GM12878 (cell line): ENCODE measurements around the gene DLX3. TPM values are rescaled to one million over a fixed set of nuclear protein-coding genes. Genes with fewer than 3 reads are reported as not detected.

ENCODE experiments used
- ATAC-seq: fragments of 200-7000 bp; cut with Tn5 transposase; 3 replicates; pipeline ENCODE4 v1.9.1; 2020; ENCODE audit warnings: mild to moderate bottlenecking, moderate library complexity
- BruUV-seq: library from RNA; stranded (reverse); fragments of 400-500 nt; replicated peaks from 2 replicates; lab custom pipeline; 2021; lab: Mats Ljungman, UMichigan
- CTCF ChIA-PET: fragments of 300-600 bp; sonication (Branson Sonifier 250); formaldehyde crosslinking; extraction: SDS; loops from one replicate; lab custom pipeline; 2021; ENCODE audit warnings: inconsistent platforms; lab: Yijun Ruan, JAX
- POLR2A ChIA-PET: fragments of 350-600 bp; formaldehyde crosslinking; extraction: SDS; loops from one replicate; lab custom pipeline; 2021; ENCODE audit warnings: inconsistent platforms; lab: Charles Lee
- RAD21 ChIA-PET: fragments of 300-600 bp; sonication (Branson Sonifier 250); formaldehyde crosslinking; loops from one replicate; lab custom pipeline; 2023; ENCODE audit warnings: antibody characterized with exemption; ENCODE audit not compliant: unreplicated experiment; lab: Charles Lee
- SMC1A ChIA-PET: fragments of 300-600 bp; sonication (Branson Sonifier 250); formaldehyde crosslinking; loops from one replicate; lab custom pipeline; 2023; ENCODE audit not compliant: unreplicated experiment, uncharacterized antibody; lab: Charles Lee
- DNase-seq: peaks from one replicate; pipeline ENCODE4 v3.0.0-alpha.2; 2011; ENCODE audit warnings: low read depth, low spot score
- FAIRE-seq: peaks from 3 replicates; lab custom pipeline; 2011; peaks lifted over from hg19 to GRCh38; lab: Jason Lieb, UNC
- H2AFZ ChIP-seq: 2 replicates; pipeline ENCODE4 v1.6.0; 2011; ENCODE audit warnings: low read depth, low read length, control low read depth; ENCODE audit not compliant: control insufficient read depth
- H3K27ac ChIP-seq: 2 replicates; pipeline ENCODE4 v1.5.1; 2011; ENCODE audit warnings: control low read depth; ENCODE audit not compliant: control insufficient read depth, insufficient read depth
- H3K27me3 ChIP-seq, 2 experiments: replicated peaks in 1 of 2; 2 replicates each; pipeline versions ENCODE4 v1.6.0 to v1.6.1; 2011; ENCODE audit warnings: low read length in 1 of 2; ENCODE audit not compliant: control insufficient read depth in 2 of 2, insufficient read depth in 2 of 2
- H3K36me3 ChIP-seq, 2 experiments: 2 replicates each; pipeline ENCODE4 v1.5.1; 2011; ENCODE audit warnings: low read length in 1 of 2; ENCODE audit not compliant: control insufficient read depth in 2 of 2, insufficient read depth in 2 of 2
- H3K4me1 ChIP-seq: 2 replicates; pipeline ENCODE4 v1.6.1; 2011; ENCODE audit warnings: mild to moderate bottlenecking, low read length, moderate library complexity, mixed read lengths; ENCODE audit not compliant: control insufficient read depth, insufficient read depth
- H3K4me2 ChIP-seq: 2 replicates; pipeline ENCODE4 v1.6.0; 2011; ENCODE audit warnings: control low read depth; ENCODE audit not compliant: control insufficient read depth, insufficient read depth
- H3K4me3 ChIP-seq: fragments of 200-600 bp; sonication (generic); 2 replicates; pipeline ENCODE4 v1.5.1; 2016
- H3K79me2 ChIP-seq: 2 replicates; pipeline ENCODE4 v1.6.0; 2011; ENCODE audit warnings: low read length; ENCODE audit not compliant: control insufficient read depth, insufficient read depth
- H3K9ac ChIP-seq: 2 replicates; pipeline ENCODE4 v1.8.0; 2011; ENCODE audit warnings: low read length, control low read depth, mixed read lengths; ENCODE audit not compliant: control insufficient read depth, insufficient read depth
- H3K9me3 ChIP-seq: replicated peaks from 3 replicates; pipeline ENCODE4 v1.5.1; 2011; ENCODE audit warnings: mild to moderate bottlenecking, low read length; ENCODE audit not compliant: control insufficient read depth, insufficient read depth
- H4K20me1 ChIP-seq: 2 replicates; pipeline ENCODE4 v1.6.0; 2011; ENCODE audit not compliant: control insufficient read depth, insufficient read depth
- ASH2L ChIP-seq: fragments of 300-600, 200-600 bp; sonication (generic); IDR thresholded peaks from 2 replicates; pipeline ENCODE4 v1.6.1; 2017; ENCODE audit warnings: low read depth, mild to moderate bottlenecking, borderline replicate concordance
- ATF7 ChIP-seq: fragments of 450-650 bp; IDR thresholded peaks from 2 replicates; pipeline ENCODE4 v1.6.1; 2016; ENCODE audit warnings: low read depth, mild to moderate bottlenecking
- BRCA1 ChIP-seq: IDR thresholded peaks from 2 replicates; pipeline ENCODE4 v1.6.1; 2011; ENCODE audit warnings: low read depth, low read length, improper control_type of control experiment
- ESRRA ChIP-seq: IDR thresholded peaks from 2 replicates; pipeline ENCODE4 v1.6.1; 2012; ENCODE audit warnings: mild to moderate bottlenecking, low read length, improper control_type of control experiment
- FOS ChIP-seq: IDR thresholded peaks from 3 replicates; pipeline ENCODE4 v1.6.1; 2011; ENCODE audit warnings: borderline replicate concordance; ENCODE audit not compliant: insufficient read length; ENCODE audit errors: extremely low read depth
- PML ChIP-seq: IDR thresholded peaks from 2 replicates; pipeline ENCODE4 v1.6.1; 2012; ENCODE audit warnings: low read length, inconsistent platforms
- RFX5 ChIP-seq: IDR thresholded peaks from 2 replicates; pipeline ENCODE4 v1.6.1; 2011; ENCODE audit warnings: low read depth, low read length, improper control_type of control experiment
- RUNX3 ChIP-seq: IDR thresholded peaks from 2 replicates; pipeline ENCODE4 v1.6.1; 2012; ENCODE audit warnings: low read length, inconsistent platforms
- SREBF2 ChIP-seq: IDR thresholded peaks from 2 replicates; pipeline ENCODE4 v1.6.1; 2012; ENCODE audit warnings: mild to moderate bottlenecking, low read length
- TCF3 ChIP-seq: IDR thresholded peaks from 2 replicates; pipeline ENCODE4 v1.6.1; 2012; ENCODE audit warnings: low read depth, mild to moderate bottlenecking, low read length, borderline replicate concordance; ENCODE audit not compliant: insufficient read depth
- ZNF217 ChIP-seq: fragments of 450-650 bp; IDR thresholded peaks from 2 replicates; pipeline ENCODE4 v1.6.1; 2017; ENCODE audit warnings: antibody characterized with exemption, mild to moderate bottlenecking
- ZNF274 ChIP-seq: IDR thresholded peaks from one replicate; pipeline ENCODE4 v1.8.0; 2011; ENCODE audit not compliant: insufficient read length, insufficient read depth
- WGBS: methylation state at CpG from one replicate; pipeline ENCODE4 v1.1.6; 2016; ENCODE audit warnings: low lambda C conversion rate; ENCODE audit not compliant: insufficient replicate concordance, insufficient coverage; ENCODE audit errors: missing lambda C conversion rate; 5-methylcytosine and 5-hydroxymethylcytosine counted together
- in situ Hi-C: fragments of 300-500 bp; cut with MboI; formaldehyde crosslinking; loops from 9 replicates; pipeline ENCODE4 v1.14.3; 2018; ENCODE audit warnings: mixed read lengths
- intact Hi-C: fragments of 100-400 bp; cut with micrococcal nuclease; formaldehyde crosslinking; loops from one replicate; pipeline ENCODE4 v1.14.2; 2022; ENCODE audit not compliant: unreplicated experiment
- polyA plus RNA-seq, 11 experiments: library from polyadenylated mRNA; depleted of rRNA in 4 of 11; unstranded in 6 of 11; stranded (reverse) in 5 of 11; fragments of >200 nt; fragmentation: Nextera tagmentation in 4 of 11; fragmentation: Illumina TruSeq in 1 of 11; extraction: Ambion mirVana in 4 of 11; extraction: Trizol in 1 of 11; gene quantifications; 1 replicate in 1 of 11; 2 replicates in 10 of 11; pipeline versions ENCODE4 v1.2.1 to v1.2.3, GENCODE V29; 2011 to 2016; ENCODE audit warnings: inconsistent platforms in 2 of 11, missing spikeins in 2 of 11, low read depth in 1 of 11
- total RNA-seq, 4 experiments: library from RNA; depleted of rRNA in 3 of 4; stranded (reverse); fragments of >200 nt in 3 of 4; fragmentation: Illumina TruSeq in 1 of 4; extraction: Trizol in 1 of 4; gene quantifications; 2 replicates each; pipeline versions ENCODE4 v1.2.1 to v1.2.3, GENCODE V29; 2013 to 2021
- TF ChIP-seq, protein P1 (sequence below): fragments of 450-650 bp; IDR thresholded peaks from 2 replicates; pipeline ENCODE4 v1.6.1; 2017; ENCODE audit warnings: mild to moderate bottlenecking, low read depth, inconsistent platforms; ENCODE audit not compliant: poor library complexity, severe bottlenecking
- TF ChIP-seq, protein P2 (sequence below): IDR thresholded peaks from 2 replicates; pipeline ENCODE4 v1.6.1; 2011; ENCODE audit warnings: borderline replicate concordance, low read depth, mild to moderate bottlenecking, moderate library complexity, low read length; ENCODE audit not compliant: insufficient read depth, poor library complexity, severe bottlenecking

Gene DLX3
- total and polyA plus RNA-seq, 10 of the 15 experiments (the other 5 are each of a cell fraction or from before 2014, with no cell fraction given) = not detected

DNA sequence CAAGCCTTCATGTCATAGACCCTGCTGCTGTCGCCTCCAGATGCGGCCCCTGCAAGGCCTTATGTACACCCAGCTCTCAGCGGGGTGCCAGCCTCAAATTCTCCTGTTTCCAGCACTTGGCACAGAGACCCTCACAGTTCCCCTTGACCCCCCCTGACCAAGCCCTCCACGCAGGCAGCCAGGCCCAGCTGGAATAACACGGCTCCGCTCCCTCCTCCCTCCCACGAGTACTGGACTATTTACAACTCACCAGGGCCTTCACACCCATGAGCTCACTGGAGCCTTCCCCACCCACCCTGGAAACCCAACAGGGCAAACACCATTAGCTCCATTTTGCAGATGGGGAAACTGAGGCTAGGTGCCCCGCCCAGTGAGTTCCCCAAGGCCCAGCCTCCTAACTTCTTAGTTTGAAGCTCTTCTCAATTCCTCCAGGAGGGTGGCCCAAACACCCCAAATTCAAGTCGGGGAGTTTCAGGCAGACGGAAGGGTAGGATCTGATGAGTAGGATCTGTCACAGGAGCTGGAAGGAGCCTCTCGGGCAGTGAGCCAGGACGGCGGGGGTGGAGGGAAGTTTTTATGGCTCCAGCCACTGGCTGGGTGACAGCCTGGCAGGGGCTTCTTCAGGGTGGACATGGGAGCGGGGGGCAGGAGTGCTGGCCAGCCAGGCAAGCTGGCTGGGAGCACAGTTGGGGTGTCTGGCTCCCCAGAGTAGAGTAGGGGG lies 43.5 kb downstream of the DLX3 start (continued):
- TF ChIP-seq, protein P1, sequence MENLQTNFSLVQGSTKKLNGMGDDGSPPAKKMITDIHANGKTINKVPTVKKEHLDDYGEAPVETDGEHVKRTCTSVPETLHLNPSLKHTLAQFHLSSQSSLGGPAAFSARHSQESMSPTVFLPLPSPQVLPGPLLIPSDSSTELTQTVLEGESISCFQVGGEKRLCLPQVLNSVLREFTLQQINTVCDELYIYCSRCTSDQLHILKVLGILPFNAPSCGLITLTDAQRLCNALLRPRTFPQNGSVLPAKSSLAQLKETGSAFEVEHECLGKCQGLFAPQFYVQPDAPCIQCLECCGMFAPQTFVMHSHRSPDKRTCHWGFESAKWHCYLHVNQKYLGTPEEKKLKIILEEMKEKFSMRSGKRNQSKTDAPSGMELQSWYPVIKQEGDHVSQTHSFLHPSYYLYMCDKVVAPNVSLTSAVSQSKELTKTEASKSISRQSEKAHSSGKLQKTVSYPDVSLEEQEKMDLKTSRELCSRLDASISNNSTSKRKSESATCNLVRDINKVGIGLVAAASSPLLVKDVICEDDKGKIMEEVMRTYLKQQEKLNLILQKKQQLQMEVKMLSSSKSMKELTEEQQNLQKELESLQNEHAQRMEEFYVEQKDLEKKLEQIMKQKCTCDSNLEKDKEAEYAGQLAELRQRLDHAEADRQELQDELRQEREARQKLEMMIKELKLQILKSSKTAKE = no peak

DNA sequence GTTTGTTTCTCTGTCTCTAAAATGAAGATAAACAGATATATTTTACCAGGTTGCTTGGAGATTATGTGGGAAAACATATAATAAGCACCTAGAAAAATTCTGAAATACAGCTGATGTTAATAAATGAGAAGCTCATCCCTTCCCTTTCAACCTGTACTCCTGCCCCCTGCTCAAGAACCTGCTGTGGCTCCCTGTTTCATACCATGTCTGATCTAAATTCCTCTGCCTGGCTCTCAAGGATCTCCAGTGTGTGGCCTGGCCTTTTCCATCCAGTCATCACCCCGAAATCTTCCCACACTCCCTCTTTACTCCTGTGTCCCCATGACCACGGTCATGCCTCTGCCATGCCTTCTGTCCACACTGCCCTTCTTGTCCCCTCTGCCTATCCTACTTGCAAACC lies 45.4 kb downstream of the DLX3 start:
- no peaks in the 10 kb centered on the region for H3K4me1 ChIP-seq
- FAIRE-seq (no peak), DNase-seq (no peak), ATAC-seq (no peak)
- SMC1A ChIA-PET = interaction anchor here (1.3 kb wide), 1 partner anchor 47 kb away, joined by 3 read pairs; no protein-coding TSS in a partner anchor
- POLR2A ChIA-PET = no interaction called here
- BruUV-seq = no TSS peak
- H3K9me3 ChIP-seq = no peaks in the 10 kb centered on the region
- H3K79me2 ChIP-seq = no peaks in the 10 kb centered on the region
- H3K4me3 ChIP-seq = no peak overlapping the region
- H2AFZ ChIP-seq = no peak overlapping the region
- H3K36me3 ChIP-seq = no peaks in the 10 kb centered on the region
- intact Hi-C loops (no loop called here), in situ Hi-C loops (no loop called here)
- H3K27ac ChIP-seq = no peak overlapping the region
- H3K27me3 ChIP-seq = peaks cover 0 to 4% of the 10 kb centered on the region in 2 experiments; a peak in 3 of 4 replicates
- RAD21 ChIA-PET = no interaction called here
- TF ChIP-seq ASH2L (no peak), ATF7 (no peak), SREBF2 (no peak), ESRRA (no peak), RUNX3 (no peak), ZNF217 (no peak), ZNF274 (no peak), FOS (no peak), RFX5 (no peak), TCF3 (no peak), PML (no peak), BRCA1 (no peak)
- TF ChIP-seq, protein P2, sequence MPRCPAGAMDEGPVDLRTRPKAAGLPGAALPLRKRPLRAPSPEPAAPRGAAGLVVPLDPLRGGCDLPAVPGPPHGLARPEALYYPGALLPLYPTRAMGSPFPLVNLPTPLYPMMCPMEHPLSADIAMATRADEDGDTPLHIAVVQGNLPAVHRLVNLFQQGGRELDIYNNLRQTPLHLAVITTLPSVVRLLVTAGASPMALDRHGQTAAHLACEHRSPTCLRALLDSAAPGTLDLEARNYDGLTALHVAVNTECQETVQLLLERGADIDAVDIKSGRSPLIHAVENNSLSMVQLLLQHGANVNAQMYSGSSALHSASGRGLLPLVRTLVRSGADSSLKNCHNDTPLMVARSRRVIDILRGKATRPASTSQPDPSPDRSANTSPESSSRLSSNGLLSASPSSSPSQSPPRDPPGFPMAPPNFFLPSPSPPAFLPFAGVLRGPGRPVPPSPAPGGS = no peak
- whole genome bisulfite sequencing = 0% methylated on average over 2 of the region's 2 CpGs
- no peak overlapping the region for H3K4me2 ChIP-seq
- no peaks in the 10 kb centered on the region for H4K20me1 ChIP-seq
- H3K9ac ChIP-seq = no peak overlapping the region
- CTCF ChIA-PET = interaction anchor here (5.6 kb wide), 1 partner anchor 49 kb away, joined by 84 read pairs; no protein-coding TSS in a partner anchor
